Fibroblast of lung (primary cell): ENCODE measurements around the gene POU3F1. TPM values are rescaled to one million over a fixed set of nuclear protein-coding genes. Genes with fewer than 3 reads are reported as not detected.

ENCODE experiments used
- DNase-seq, 2 donors: peaks; one replicate each; pipeline versions ENCODE4 v3.0.0 to v3.0.0-alpha.2; 2010; ENCODE audit warnings: low read depth in 2 of 2
- H2AFZ ChIP-seq: 2 replicates; pipeline ENCODE4 v1.5.1; 2012; ENCODE audit warnings: low read length, control low read depth, inconsistent platforms
- H3K27ac ChIP-seq: 2 replicates; pipeline ENCODE4 v1.5.1; 2011; ENCODE audit warnings: low read length, control low read depth; ENCODE audit not compliant: insufficient read depth
- H3K27me3 ChIP-seq: 2 replicates; pipeline ENCODE4 v1.5.1; 2011; ENCODE audit warnings: mild to moderate bottlenecking, low read length; ENCODE audit not compliant: control insufficient read depth, insufficient read depth
- H3K36me3 ChIP-seq: 2 replicates; pipeline ENCODE4 v1.5.1; 2011; ENCODE audit warnings: low read length; ENCODE audit not compliant: control insufficient read depth, insufficient read depth
- H3K4me1 ChIP-seq: 2 replicates; pipeline ENCODE4 v1.5.1; 2011; ENCODE audit warnings: low read length; ENCODE audit not compliant: control insufficient read depth, insufficient read depth; ENCODE audit errors: extremely low read depth
- H3K4me2 ChIP-seq: 2 replicates; pipeline ENCODE4 v1.5.1; 2011; ENCODE audit warnings: low read length, control low read depth; ENCODE audit not compliant: insufficient read depth; ENCODE audit errors: extremely low read depth
- H3K4me3 ChIP-seq, 4 experiments: fragments of 200-600 bp in 1 of 4; sonication (generic) in 1 of 4; replicated peaks in 1 of 4; 2 replicates each; pipeline ENCODE4 v1.5.1; 2011 to 2016; ENCODE audit warnings: low read length in 4 of 4, low read depth in 3 of 4, mild to moderate bottlenecking in 3 of 4, control low read depth in 2 of 4, inconsistent platforms in 1 of 4, mixed read lengths in 1 of 4; ENCODE audit not compliant: insufficient read depth in 1 of 4; ENCODE audit errors: control extremely low read depth in 1 of 4
- H3K79me2 ChIP-seq: 2 replicates; pipeline ENCODE4 v1.5.1; 2012; ENCODE audit warnings: mild to moderate bottlenecking, low read length, inconsistent platforms; ENCODE audit not compliant: control insufficient read depth, insufficient read depth
- H3K9ac ChIP-seq: 2 replicates; pipeline ENCODE4 v1.5.1; 2011; ENCODE audit warnings: mild to moderate bottlenecking, low read length, control low read depth; ENCODE audit not compliant: insufficient read depth
- H3K9me3 ChIP-seq: 2 replicates; pipeline ENCODE4 v1.5.1; 2012; ENCODE audit warnings: low read depth, low read length; ENCODE audit not compliant: control insufficient read depth, insufficient read depth
- H4K20me1 ChIP-seq: 2 replicates; pipeline ENCODE4 v1.5.1; 2011; ENCODE audit warnings: low read length; ENCODE audit not compliant: control insufficient read depth, insufficient read depth; ENCODE audit errors: extremely low read depth
- CTCF ChIP-seq, 2 donors: IDR thresholded peaks in 1 of 2; conservative IDR thresholded peaks in 1 of 2; 1 replicate in 1 of 2; 2 replicates in 1 of 2; pipeline ENCODE4 v1.5.1; 2011 to 2012; ENCODE audit warnings: low read length in 2 of 2, control low read depth in 1 of 2, inconsistent platforms in 1 of 2, low read depth in 1 of 2, mild to moderate bottlenecking in 1 of 2
- EZH2 ChIP-seq: IDR thresholded peaks from 2 replicates; pipeline ENCODE4 v1.5.1; 2012; ENCODE audit warnings: low read length, control low read depth, mild to moderate bottlenecking; ENCODE audit errors: missing control alignments
- polyA plus RNA-seq, 2 donors: library from polyadenylated mRNA; depleted of rRNA in 1 of 2; stranded (reverse) in 1 of 2; unstranded in 1 of 2; fragments of >200 nt; gene quantifications; 2 replicates each; pipeline ENCODE4 v1.2.1, GENCODE V29; 2011 to 2012; ENCODE audit warnings: missing spikeins in 1 of 2
- total RNA-seq: library from RNA; depleted of rRNA; stranded (reverse); fragments of >200 nt; gene quantifications from 2 replicates; pipeline ENCODE4 v1.2.1, GENCODE V29; 2014

POU3F1 gene
- total and polyA plus RNA-seq, 2 donors (not counting 1 experiment from before 2014, with no cell fraction given), result under 0.01 TPM; not detected in 1

DNA sequence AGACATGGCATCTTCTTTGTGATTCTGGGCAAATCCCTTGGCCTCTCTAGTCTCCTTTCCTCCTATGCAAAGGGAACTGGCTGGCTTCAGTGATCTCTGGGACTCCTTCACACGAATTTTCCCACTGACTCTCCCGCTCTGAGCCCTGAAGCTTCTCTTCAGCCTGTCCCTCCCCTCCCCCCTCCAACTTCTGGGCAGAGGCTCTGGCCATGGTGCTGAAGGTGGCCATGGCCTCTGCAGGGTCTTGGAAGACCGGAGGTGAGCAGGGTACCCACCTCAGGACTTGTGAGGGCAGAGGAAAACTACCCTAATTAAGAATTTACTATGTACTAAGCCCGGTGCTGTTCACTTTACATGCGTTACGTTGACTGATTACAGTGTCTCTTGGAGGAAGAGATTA, 29.4 kb upstream of the POU3F1 start:
- no peaks in the 10 kb centered on the region for H3K36me3 ChIP-seq
- no peak overlapping the region for H3K27ac ChIP-seq
- H3K4me1 ChIP-seq, result no peaks in the 10 kb centered on the region
- H2AFZ ChIP-seq, result no peak overlapping the region
- H4K20me1 ChIP-seq, result no peaks in the 10 kb centered on the region
- no peaks in the 10 kb centered on the region for H3K79me2 ChIP-seq
- no peak overlapping the region for H3K4me2 ChIP-seq
- H3K9me3 ChIP-seq, result no peaks in the 10 kb centered on the region
- H3K4me3 ChIP-seq, result no peak overlapping the region
- peak; percentile 15 to 28 for DNase-seq
- TF ChIP-seq CTCF (conservative IDR thresholded peaks at IDR 0.05 in 1 of 2, IDR thresholded peaks at IDR 0.05 in 1 of 2; ENCODE audit: low read depth in 1 of 2, low read length in 2 of 2), result no peak
- no peaks in the 10 kb centered on the region for H3K27me3 ChIP-seq
- H3K9ac ChIP-seq, result no peak overlapping the region

- H3K4me2 ChIP-seq, result no peak overlapping the region
- H3K79me2 ChIP-seq, result no peaks in the 10 kb centered on the region
- no peaks in the 10 kb centered on the region for H3K36me3 ChIP-seq
- H3K9ac ChIP-seq, result no peak overlapping the region
- H3K27ac ChIP-seq, result no peak overlapping the region
- H3K4me3 ChIP-seq, result no peak overlapping the region
- no peaks in the 10 kb centered on the region for H4K20me1 ChIP-seq
- no peaks in the 10 kb centered on the region for H3K4me1 ChIP-seq
- H2AFZ ChIP-seq, result no peak overlapping the region
- H3K9me3 ChIP-seq, result no peaks in the 10 kb centered on the region
- H3K27me3 ChIP-seq, result no peaks in the 10 kb centered on the region
- TF ChIP-seq EZH2 (no peak), CTCF (conservative IDR thresholded peaks at IDR 0.05 in 1 of 2, IDR thresholded peaks at IDR 0.05 in 1 of 2; ENCODE audit: low read depth in 1 of 2, low read length in 2 of 2) (no peak)
- no peak for DNase-seq
Measured at GRCh38 chr1:38075191-38075590, 28.6 kb upstream of the POU3F1 start.

- no peaks in the 10 kb centered on the region for H3K9me3 ChIP-seq
- no peak for DNase-seq
- no peaks in the 10 kb centered on the region for H3K4me1 ChIP-seq
- TF ChIP-seq CTCF (conservative IDR thresholded peaks at IDR 0.05 in 1 of 2, IDR thresholded peaks at IDR 0.05 in 1 of 2; ENCODE audit: low read depth in 1 of 2, low read length in 2 of 2) (no peak), EZH2 (no peak)
- no peak overlapping the region for H3K27ac ChIP-seq
- no peak overlapping the region for H2AFZ ChIP-seq
- no peak overlapping the region for H3K4me2 ChIP-seq
- no peaks in the 10 kb centered on the region for H3K79me2 ChIP-seq
- H4K20me1 ChIP-seq, result no peaks in the 10 kb centered on the region
- no peak overlapping the region for H3K9ac ChIP-seq
- no peaks in the 10 kb centered on the region for H3K36me3 ChIP-seq
- H3K27me3 ChIP-seq, result no peaks in the 10 kb centered on the region
- no peak overlapping the region for H3K4me3 ChIP-seq
Measured at GRCh38 chr1:38074302-38074677, 27.7 kb upstream of the POU3F1 start.
